Stimulated activated naive CD4-positive, alpha-beta T cell treated with Interleukin-2 at 50 U/mL for 16 hours (primary cell): Measurements from ENCODE around the gene RGMA.

ENCODE experiments used
- DNase-seq: peaks from one replicate; lab custom pipeline; 2025; lab: John Stamatoyannopoulos, UW

Gene RGMA

DNA sequence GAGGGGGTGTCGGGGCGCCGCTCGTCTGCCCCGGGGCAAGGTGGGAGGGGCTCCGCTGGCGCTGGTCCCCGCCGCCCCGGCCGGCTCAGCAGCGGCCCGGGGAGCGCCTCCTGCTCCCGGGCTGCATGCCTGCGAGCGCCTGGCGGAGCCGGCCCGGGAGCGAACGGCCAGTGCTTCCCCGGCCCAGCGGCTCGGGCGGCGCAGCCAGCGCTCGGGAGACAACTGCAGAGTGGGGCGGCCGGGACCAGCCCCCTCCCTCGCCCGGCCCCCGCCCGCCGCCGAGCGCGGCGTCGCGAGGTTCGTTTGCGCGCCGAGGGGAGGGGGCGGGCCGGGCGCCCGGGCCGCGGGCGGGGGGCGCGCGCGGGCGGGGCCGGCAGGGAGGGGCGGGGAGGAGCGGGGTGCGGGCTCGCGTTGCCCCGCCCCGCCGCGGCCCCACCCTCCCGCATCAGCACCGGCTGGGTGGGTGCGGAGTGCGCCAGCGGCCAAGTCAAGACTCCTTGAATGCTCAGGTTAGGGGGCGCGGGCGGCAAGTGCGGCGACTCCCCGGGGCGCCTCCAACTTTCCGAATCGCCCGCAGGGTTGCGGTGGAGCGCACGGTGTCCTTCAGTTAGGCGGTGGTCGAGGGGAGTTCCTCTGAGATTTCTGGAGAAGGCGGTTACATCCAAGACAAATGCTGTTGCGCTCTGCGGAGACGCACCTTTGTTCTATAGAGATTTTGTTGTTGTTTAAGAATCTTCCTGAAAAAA lies at the start of gene RGMA:
Gene RGMA (minus strand): TSS at position 231 of the 746 bp plus-strand sequence. CDS start 279 bp downstream, outside the sequence.
- DNase-seq = no peak

GRCh38 chr15:93136606-93137005 lies 47.6 kb upstream of the RGMA start:
- DNase-seq = no peak

DNA sequence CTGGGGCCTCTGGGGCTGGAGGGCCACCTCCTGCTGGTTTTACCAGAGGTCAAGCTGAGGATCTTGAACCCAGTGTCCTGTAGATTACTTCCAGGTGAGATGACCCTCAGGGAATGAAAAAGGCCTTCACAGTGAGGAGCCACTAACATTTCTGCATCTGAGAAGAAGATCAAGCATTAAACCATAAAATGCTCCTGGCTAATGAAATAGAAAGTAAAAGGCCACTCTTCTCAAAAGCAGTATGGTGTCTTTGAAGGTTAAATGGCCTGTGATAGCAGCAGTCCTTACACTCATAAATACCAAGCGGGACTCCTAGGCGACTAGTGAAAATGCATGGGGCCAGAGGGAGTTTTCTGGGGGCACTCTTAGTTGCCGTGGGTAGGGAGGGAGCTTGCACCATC lies 47.0 kb upstream of the RGMA start:
- DNase-seq = no peak

- no peak for DNase-seq
These were observed 46.4 kb upstream of the RGMA start for GRCh38 chr15:93135459-93135858.

DNA sequence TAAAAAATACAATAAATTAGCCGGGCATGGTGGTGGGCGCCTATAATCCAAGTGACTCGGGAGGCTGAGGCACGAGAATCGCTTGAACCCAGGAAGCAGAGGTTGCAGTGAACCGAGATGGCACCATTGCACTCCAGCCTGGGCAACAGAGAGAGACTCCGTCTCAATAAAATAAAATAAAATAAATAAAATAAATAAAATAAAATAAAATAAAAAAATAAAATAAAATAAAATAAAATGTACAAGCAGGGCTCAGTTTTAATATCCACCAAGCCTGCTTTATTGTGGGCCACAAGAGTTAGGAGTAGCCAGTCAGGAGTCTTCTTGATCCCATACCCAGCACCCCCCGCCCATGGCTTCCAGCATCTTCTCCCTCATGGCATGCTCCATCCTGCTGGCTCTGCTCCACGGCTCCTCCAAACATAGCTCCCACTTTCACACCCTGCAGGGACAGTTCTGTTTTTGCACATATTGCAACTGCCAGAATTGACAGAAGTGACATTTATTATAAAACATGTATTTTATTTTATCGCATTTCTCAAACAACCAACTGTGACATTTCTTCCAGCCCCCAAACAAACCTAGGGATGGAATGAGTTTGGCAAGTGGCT lies 42.6 kb upstream of the RGMA start:
- DNase-seq = no peak

GRCh38 chr15:93129702-93130488 lies 40.9 kb upstream of the RGMA start:
- DNase-seq = no peak

DNA sequence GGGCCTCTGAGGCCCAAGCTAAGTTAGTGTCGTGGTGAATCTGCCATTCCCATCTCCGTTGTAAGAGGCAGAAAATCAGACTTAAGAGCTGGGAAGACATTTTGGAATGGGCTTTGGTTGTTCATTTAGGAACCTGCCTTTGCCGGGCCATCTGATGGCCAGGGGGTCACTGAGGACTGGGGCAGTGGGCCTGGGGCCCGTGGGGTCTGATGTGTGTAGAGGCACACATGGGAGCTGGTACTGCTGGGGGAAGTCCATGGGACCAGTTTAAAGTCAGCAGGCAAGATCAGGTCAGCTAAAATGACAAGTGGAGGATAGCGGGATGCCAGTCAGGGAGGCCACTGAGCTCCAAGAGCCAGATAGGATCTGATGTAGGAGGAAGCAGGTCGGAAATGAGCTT lies 38.3 kb upstream of the RGMA start:
- no peak for DNase-seq

DNA sequence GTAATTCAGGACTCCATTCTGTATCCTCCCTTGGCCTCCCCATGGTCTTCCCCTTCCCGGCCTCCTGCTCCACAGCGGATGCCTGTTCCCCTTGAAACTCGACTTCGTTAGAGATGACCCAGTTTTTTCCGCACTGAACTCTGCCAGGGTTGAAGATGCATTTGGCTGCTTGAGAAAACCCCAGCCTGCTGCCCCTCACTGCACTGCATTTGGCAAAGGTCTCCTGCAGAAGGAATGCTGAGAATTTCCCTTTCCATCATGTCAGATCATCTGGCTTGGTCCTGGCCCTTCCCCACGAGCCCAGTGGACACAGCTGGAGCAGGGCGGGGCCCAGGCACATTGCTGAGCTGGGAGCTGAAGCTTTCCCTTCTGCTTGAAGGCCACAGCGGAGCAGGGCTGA lies 37.6 kb upstream of the RGMA start:
- DNase-seq = no peak

- DNase-seq = no peak
These were observed 37.1 kb upstream of the RGMA start for GRCh38 chr15:93126148-93126547.

- no peak for DNase-seq
These were observed 35.1 kb upstream of the RGMA start for GRCh38 chr15:93124126-93124525.

- DNase-seq = no peak
These were observed 33.2 kb upstream of the RGMA start for GRCh38 chr15:93121973-93122910.

DNA sequence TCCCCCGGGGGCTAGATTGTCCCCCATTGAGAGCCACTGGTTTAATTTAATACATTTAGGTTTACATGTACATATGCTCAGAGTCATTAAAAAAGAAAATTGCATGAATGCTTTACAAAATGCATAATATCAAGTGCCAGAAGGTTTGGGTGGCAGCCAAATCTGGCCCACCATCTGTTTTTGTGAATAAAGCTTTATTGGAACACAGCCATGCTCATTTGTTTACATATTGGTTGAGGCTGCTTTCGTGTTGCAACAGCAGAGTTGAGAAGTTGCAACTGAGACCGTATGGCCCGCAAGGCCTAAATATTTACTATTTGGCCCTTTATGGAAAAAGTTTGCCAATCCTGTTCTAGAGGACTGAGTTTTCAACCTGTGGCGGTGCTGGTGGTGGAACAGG lies 32.1 kb upstream of the RGMA start:
- no peak for DNase-seq

DNA sequence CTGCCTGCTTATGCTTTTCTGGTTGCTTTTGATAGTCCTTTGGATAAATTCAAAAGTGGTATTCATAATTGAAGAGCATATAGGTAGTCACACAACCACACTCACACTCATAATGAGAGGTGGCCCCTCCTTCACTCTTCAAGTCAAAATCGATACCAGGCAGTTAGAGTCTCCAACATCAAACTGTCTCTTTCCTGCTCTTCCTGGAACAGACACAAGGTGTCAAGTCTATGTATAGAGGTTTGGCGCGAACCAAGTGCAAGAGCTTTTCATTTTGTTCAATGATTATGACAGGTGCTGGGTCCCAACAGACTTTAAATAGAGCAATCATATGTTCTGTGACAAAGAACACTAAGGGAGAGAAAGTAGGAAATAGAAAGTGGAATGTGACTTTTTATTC lies 29.9 kb upstream of the RGMA start:
- DNase-seq = no peak

GRCh38 chr15:93111451-93111850 lies 22.4 kb upstream of the RGMA start:
- no peak for DNase-seq

GRCh38 chr15:93110502-93111040 lies 21.6 kb upstream of the RGMA start:
- DNase-seq = no peak

- no peak for DNase-seq
These were observed 20.5 kb upstream of the RGMA start for GRCh38 chr15:93109336-93110102.

DNA sequence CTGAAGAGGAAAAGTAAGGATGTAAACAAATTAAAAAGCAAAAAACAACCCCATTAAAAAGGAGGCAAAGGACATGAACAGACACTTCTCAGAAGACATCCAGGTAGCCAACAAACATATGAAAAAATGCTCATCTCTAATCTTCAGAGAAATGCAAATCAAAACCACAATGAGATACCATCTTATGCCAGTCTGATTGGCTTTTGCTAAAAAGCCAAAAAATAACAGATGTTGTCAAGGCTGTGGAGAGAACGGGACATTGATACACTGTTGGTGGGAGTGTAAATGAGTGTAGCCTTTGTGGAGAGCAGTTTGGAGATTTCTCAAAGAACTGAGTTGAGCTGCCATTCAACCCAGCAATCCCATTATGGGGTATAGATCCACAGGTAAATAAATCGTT lies 18.6 kb upstream of the RGMA start:
- no peak for DNase-seq

- no peak for DNase-seq
These were observed 16.5 kb upstream of the RGMA start for GRCh38 chr15:93105485-93105884.

GRCh38 chr15:93103823-93104222 lies 14.8 kb upstream of the RGMA start:
- no peak for DNase-seq

DNA sequence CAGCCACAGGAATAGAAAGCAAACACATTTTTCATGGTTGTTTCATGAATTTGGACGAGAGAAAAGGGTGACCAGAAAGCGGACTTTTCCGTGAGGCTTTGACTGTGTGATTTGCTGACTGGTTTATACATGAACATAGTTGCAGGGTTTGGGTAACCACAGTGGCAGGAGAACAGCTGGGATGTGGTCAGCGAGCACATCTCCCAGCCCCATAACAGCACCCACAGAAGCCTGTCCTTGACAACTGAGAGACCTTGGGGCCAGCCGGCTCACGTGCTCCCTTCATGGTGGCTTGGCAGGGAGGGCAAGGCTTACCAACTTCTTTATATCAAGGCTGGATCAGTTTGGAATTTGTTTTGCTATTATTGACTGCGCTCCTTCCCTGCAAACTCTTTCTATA lies 13.2 kb upstream of the RGMA start:
- DNase-seq = no peak

DNA sequence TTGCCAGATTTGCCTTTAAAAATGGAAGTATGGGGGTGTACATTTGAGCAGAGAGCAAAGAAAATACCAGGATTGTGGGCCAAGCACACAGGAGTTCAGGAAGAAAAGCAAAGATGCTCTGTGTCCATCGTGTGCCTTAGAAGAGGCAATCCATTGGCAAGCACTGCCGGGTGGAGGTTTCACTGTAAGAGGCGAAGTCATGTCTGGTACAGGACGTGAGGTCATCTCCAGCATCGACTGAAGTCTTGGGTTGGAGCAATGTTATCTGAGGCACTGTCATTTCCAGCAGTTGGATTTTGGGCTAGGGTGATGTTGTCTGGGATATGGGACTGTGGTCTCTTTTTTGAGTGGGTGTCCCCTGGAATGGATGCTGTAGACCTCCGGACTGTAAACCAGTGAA lies 4.8 kb upstream of the RGMA start:
- DNase-seq = no peak
